Loucy (cell line): ENCODE data around the gene ZNF772.
"Not testable (repeated sequence)": the region's sequence is repeated elsewhere in the genome, so short reads cannot be mapped to it uniquely, and the experiment has no call there.

Experiments used
- H2AFZ ChIP-seq: fragments of 200-600 bp; sonication (generic); 2 replicates; pipeline ENCODE4 v1.6.0; 2016; ENCODE audit warnings: antibody characterized with exemption, mild to moderate bottlenecking, low read length, moderate library complexity
- H3F3A ChIP-seq: fragments of 200-600 bp; 2 replicates; pipeline ENCODE4 v1.6.0; 2016; ENCODE audit warnings: antibody characterized with exemption, low read depth, mild to moderate bottlenecking
- H3K27me3 ChIP-seq: fragments of 200-600 bp; sonication (generic); 2 replicates; pipeline ENCODE4 v1.6.1; 2014; ENCODE audit warnings: low read length, mild to moderate bottlenecking; ENCODE audit not compliant: insufficient read depth, poor library complexity, severe bottlenecking
- H3K36me3 ChIP-seq: fragments of 200-600 bp; sonication (generic); 2 replicates; pipeline ENCODE4 v1.6.1; 2016; ENCODE audit warnings: low read length; ENCODE audit not compliant: insufficient read depth
- H3K4me1 ChIP-seq: fragments of 200-600 bp; sonication (generic); 2 replicates; pipeline ENCODE4 v1.5.1; 2014; ENCODE audit warnings: low read length, mild to moderate bottlenecking; ENCODE audit not compliant: insufficient read depth, poor library complexity, severe bottlenecking
- H3K4me2 ChIP-seq: fragments of 200-600 bp; sonication (generic); 2 replicates; pipeline ENCODE4 v1.6.0; 2014; ENCODE audit warnings: antibody characterized with exemption, low read length, low read depth, mild to moderate bottlenecking; ENCODE audit not compliant: poor library complexity, severe bottlenecking
- H3K4me3 ChIP-seq: fragments of 200-600 bp; sonication (generic); 2 replicates; pipeline ENCODE4 v1.5.1; 2014; ENCODE audit warnings: low read length, mild to moderate bottlenecking, mixed read lengths; ENCODE audit not compliant: poor library complexity, severe bottlenecking
- H3K79me2 ChIP-seq: fragments of 200-600 bp; sonication (generic); 2 replicates; pipeline ENCODE4 v1.6.1; 2014; ENCODE audit warnings: low read length; ENCODE audit not compliant: insufficient read depth
- H3K9ac ChIP-seq: fragments of 200-600 bp; sonication (generic); 2 replicates; pipeline ENCODE4 v1.6.0; 2014; ENCODE audit warnings: mild to moderate bottlenecking, low read depth, low read length, moderate library complexity; ENCODE audit not compliant: poor library complexity, severe bottlenecking
- H3K9me2 ChIP-seq: fragments of 200-600 bp; sonication (generic); replicated peaks from 2 replicates; pipeline ENCODE4 v1.6.1; 2016; ENCODE audit warnings: low read depth, low read length, mixed read lengths
- H3K9me3 ChIP-seq: fragments of 200-600 bp; sonication (generic); 2 replicates; pipeline ENCODE4 v1.6.1; 2014; ENCODE audit warnings: mild to moderate bottlenecking, antibody characterized with exemption, low read length, low read depth; ENCODE audit not compliant: insufficient read depth
- H4K20me1 ChIP-seq: fragments of 200-600 bp; sonication (generic); 2 replicates; pipeline ENCODE4 v1.6.0; 2014; ENCODE audit warnings: antibody characterized with exemption, low read length, mild to moderate bottlenecking; ENCODE audit not compliant: insufficient read depth, poor library complexity, severe bottlenecking
- EZH2phosphoT487 ChIP-seq: fragments of 200-600 bp; IDR thresholded peaks from 2 replicates; pipeline ENCODE4 v1.6.1; 2018; ENCODE audit warnings: antibody characterized with exemption, mild to moderate bottlenecking, moderate library complexity, borderline replicate concordance
- TF ChIP-seq, protein P1 (sequence below): fragments of 200-600 bp; sonication (generic); conservative IDR thresholded peaks from 2 replicates; pipeline ENCODE4 v1.5.1; 2014; ENCODE audit warnings: mild to moderate bottlenecking, antibody characterized with exemption, low read length

ZNF772 gene

DNA sequence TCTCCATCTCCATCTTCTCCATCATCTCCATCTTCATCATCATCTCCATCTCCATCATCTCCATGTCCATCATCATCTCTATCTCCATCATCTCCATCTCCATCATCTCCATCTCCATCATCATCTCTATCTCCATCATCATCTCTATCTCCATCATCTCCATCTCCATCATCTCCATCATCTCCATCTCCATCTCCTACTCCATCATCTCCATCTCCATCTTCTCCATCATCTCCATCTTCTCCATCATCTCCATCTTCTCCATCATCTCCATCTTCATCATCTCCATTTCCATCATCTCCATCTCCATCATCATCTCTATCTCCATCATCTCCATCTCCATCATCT, 21.9 kb upstream of the ZNF772 start:
- H3K9me3 ChIP-seq, H3F3A ChIP-seq, H3K4me2 ChIP-seq, H3K9me2 ChIP-seq, H3K27me3 ChIP-seq, H4K20me1 ChIP-seq, H3K36me3 ChIP-seq, H3K4me3 ChIP-seq, H3K9ac ChIP-seq, H2AFZ ChIP-seq: not testable (repeated sequence)
- Histone ChIP-seq H3K79me2 (peaks cover 35% of the 10 kb centered on the region), H3K4me1 (peaks cover 16% of the 10 kb centered on the region)

DNA sequence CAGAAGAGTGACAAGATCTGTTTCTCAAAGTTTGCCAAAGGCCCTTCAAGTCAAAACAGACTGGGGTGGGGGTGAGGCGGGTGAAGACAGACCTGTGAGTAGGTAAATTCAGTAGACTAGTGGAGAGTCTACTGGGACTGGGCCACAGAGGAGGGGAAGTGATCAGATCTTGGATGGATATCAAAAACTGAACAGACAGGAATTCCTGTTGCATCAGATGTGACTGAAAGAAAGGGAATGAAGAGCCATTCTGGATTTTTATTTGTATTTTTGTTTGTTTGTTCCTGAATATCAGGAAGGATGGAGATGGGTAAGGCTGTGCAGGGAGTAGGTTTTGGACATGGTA, 10.9 kb upstream of the ZNF772 start:
- H3K4me3 ChIP-seq, result peak overlapping the region; percentile 73
- H3K9me3 ChIP-seq, H4K20me1 ChIP-seq, H2AFZ ChIP-seq, H3K36me3 ChIP-seq, H3F3A ChIP-seq, H3K9me2 ChIP-seq: not testable (repeated sequence)
- peak overlapping the region; percentile 83 for H3K9ac ChIP-seq
- H3K27me3 ChIP-seq, result peaks cover 16% of the 10 kb centered on the region
- H3K79me2 ChIP-seq, result peaks cover 12% of the 10 kb centered on the region; the same call in 1 of the 2 replicates
- H3K4me1 ChIP-seq, result peaks cover 12% of the 10 kb centered on the region
- H3K4me2 ChIP-seq, result peak overlapping the region; percentile 84

DNA sequence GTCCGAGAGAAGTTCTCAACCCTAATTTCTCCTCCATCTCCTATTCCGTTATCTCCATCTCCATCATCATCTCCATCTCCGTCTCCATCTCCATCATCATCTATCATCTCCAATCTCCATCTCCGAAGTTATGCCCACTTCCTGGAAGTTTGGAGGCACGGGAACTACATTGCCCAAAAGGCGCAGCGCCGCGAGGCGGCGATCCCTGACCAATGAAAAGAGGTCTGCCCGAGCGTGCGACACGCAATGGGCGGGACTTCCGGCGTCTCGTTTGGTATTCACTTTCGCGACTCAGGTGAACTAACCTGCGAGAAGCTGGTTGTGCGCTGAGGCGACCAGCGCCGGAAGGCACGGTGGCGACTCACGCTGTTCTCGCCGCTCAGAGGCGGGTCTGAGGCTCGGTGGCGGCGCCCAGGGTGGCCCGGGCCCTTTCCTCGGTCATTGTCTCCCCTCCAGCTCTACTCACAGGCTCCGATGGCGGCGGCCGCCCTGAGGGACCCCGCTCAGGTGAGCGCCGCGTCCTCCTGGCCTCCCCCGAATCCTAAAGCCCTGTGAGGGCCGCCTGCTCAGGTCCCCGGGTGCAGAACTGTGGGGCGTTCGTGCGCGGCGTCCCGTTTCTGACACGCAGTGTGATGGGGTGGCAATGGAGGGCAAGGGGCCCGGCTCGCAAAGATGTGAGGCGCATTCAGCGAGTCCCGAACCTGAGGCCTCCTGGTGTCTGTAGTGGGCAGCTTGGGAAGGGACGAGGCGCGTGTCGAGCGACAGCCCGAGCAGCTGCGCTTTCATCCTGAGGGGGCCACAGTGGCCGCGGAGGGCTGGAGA, 10.3 kb upstream of the ZNF772 start, which contains the start of gene ZNF419:
ZNF419 (plus strand) TSS at position 274 of the 822 bp plus-strand sequence; CDS start at position 475, 201 bp downstream.
- H3K4me2 ChIP-seq, result peak within 1 kb of the TSS; percentile 84
- peak within 1 kb of the TSS; percentile 96 for H2AFZ ChIP-seq
- not testable (repeated sequence) for H4K20me1 ChIP-seq, H3K9me3 ChIP-seq, H3F3A ChIP-seq, H3K36me3 ChIP-seq, H3K9me2 ChIP-seq
- H3K27me3 ChIP-seq, result peaks cover 16% of the 10 kb centered on the region
- H3K79me2 ChIP-seq, result peaks cover 12% of the 10 kb centered on the region; the same call in 1 of the 2 replicates
- H3K4me3 ChIP-seq, result peak within 1 kb of the TSS; percentile 97
- peak within 1 kb of the TSS; percentile 83 for H3K9ac ChIP-seq
- H3K4me1 ChIP-seq, result peaks cover 12% of the 10 kb centered on the region

DNA sequence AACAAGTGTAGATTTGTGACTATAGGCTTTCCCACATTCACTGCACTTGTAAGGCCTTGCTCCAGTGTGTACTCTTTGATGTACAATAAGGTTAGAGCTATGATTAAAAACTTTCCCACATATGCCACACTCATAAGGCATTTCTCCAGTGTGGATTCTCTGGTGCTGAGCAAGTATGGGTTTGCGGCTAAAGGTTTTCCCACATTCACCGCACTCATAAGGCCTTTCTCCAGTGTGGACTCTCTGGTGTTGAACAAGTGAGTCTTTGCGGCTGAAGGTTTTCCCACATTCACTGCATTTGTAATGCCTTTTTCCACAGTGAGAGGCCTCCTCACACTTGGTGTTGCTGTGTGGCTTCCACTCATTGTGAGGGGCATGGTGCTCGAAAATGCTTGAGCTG, 3.7 kb downstream of the ZNF772 start:
- H3K4me3 ChIP-seq, result no peak overlapping the region
- peaks cover 4% of the 10 kb centered on the region for H3K27me3 ChIP-seq
- H3K9ac ChIP-seq, result no peak overlapping the region
- H3K79me2 ChIP-seq, result peaks cover 25% of the 10 kb centered on the region
- H3K36me3 ChIP-seq, result peaks cover 19% of the 10 kb centered on the region
- no peak for TF ChIP-seq EZH2phosphoT487
- TF ChIP-seq, protein P1, sequence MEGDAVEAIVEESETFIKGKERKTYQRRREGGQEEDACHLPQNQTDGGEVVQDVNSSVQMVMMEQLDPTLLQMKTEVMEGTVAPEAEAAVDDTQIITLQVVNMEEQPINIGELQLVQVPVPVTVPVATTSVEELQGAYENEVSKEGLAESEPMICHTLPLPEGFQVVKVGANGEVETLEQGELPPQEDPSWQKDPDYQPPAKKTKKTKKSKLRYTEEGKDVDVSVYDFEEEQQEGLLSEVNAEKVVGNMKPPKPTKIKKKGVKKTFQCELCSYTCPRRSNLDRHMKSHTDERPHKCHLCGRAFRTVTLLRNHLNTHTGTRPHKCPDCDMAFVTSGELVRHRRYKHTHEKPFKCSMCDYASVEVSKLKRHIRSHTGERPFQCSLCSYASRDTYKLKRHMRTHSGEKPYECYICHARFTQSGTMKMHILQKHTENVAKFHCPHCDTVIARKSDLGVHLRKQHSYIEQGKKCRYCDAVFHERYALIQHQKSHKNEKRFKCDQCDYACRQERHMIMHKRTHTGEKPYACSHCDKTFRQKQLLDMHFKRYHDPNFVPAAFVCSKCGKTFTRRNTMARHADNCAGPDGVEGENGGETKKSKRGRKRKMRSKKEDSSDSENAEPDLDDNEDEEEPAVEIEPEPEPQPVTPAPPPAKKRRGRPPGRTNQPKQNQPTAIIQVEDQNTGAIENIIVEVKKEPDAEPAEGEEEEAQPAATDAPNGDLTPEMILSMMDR, result no peak
- no peak overlapping the region for H2AFZ ChIP-seq
- H3K9me2 ChIP-seq, result no peaks in the 10 kb centered on the region
- H4K20me1 ChIP-seq, result no peaks in the 10 kb centered on the region
- peaks cover 51% of the 10 kb centered on the region; the same call in 1 of the 2 replicates for H3K9me3 ChIP-seq
- H3K4me2 ChIP-seq, result no peak overlapping the region
- H3K4me1 ChIP-seq, result peaks cover 14% of the 10 kb centered on the region
- H3F3A ChIP-seq, result no peaks in the 10 kb centered on the region
